SU-DHL-6 (cell line): ENCODE data around the gene SNX6.

Experiments
- CTCF ChIP-seq: fragments of 200-600 bp; sonication (generic); IDR thresholded peaks from one replicate; pipeline ENCODE4 v1.5.1; 2017; ENCODE audit warnings: antibody characterized with exemption, mild to moderate bottlenecking, low read length, moderate library complexity; ENCODE audit not compliant: insufficient read depth, poor library complexity, severe bottlenecking
- EZH2phosphoT487 ChIP-seq: fragments of 200-600 bp; sonication (generic), shearing (Covaris generic); conservative IDR thresholded peaks from 2 replicates; pipeline ENCODE4 v1.6.1; 2018; ENCODE audit warnings: mild to moderate bottlenecking, antibody characterized with exemption, low read length, moderate library complexity, mixed read lengths

- TF ChIP-seq CTCF (no peak), EZH2phosphoT487 (no peak)
Measured at GRCh38 chr14:34668111-34668510, 38.2 kb upstream of the SNX6 start.
